Inflammatory macrophage treated with lipopolysaccharide for 4 hours (primary cell): ENCODE data around the gene BCL2L1.

Experiments used
- DNase-seq: peaks from one replicate; pipeline ENCODE4 v3.0.0-alpha.2; 2020

BCL2L1 gene

GRCh38 chr20:31723319-31724078, 831 bp upstream of the BCL2L1 start:
- DNase-seq, result peak; percentile 97

DNA sequence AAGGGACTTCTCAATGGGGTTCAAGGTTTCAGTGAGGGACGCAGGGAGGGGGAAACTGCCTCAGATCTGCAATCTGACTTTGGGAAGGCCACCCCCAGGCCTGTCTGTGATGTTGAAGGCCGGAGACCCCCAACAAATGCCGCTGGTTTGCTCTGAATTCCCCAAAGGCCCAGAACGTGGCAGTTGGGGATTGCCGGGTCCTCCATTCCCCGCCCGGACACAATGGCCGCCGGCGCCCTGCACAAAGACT, 326 bp upstream of the BCL2L1 start:
- peak; percentile 40 for DNase-seq

- DNase-seq, result no peak
Observed at GRCh38 chr20:31721408-31722256, 1.0 kb downstream of the BCL2L1 start.

DNA sequence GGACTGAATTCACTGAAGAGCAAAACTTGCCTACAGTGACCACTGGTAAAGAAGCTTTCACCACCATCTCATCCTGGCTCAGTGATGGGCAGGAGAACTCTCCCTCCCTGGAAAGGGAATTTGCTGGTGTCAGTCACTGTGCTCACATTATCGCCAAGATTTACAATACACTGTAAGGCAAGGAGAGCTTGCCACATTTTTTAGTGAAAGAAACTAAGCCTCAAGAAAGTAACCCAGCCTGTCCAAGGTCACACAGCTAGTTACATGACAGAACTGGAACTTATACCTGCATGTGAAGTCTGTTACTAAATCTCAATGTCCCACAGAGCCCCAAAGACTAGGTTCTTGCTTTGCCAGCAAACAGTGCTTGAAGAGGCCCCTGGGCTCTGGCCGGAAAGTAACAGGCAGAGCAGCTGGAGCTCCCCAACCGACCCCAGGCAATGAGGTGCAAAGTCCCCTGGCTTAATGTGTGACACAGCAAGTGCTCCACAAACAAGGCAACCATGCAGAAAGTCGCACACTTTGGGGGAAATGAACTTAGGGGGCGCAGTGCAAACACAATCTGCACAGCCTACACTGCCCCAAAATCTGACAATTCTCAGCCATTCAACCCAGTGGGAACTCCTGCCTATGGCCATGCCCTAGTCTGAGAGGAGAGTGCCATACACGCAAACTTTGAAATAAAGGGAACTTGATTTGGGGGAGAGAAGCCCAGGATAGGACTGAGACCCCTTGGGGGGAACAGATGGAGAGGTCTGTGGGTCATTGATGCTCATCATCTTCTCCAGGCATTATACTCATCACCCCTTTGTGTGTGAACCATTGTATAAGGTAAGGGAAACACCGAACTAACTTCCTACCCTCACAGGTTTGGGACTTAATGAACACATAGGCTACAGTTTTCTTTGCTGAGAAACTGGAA, 1.9 kb downstream of the BCL2L1 start:
- no peak for DNase-seq

GRCh38 chr20:31719644-31720485, 2.8 kb downstream of the BCL2L1 start:
- no peak for DNase-seq

- no peak for DNase-seq
Observed at GRCh38 chr20:31718952-31719643, 3.6 kb downstream of the BCL2L1 start.

DNA sequence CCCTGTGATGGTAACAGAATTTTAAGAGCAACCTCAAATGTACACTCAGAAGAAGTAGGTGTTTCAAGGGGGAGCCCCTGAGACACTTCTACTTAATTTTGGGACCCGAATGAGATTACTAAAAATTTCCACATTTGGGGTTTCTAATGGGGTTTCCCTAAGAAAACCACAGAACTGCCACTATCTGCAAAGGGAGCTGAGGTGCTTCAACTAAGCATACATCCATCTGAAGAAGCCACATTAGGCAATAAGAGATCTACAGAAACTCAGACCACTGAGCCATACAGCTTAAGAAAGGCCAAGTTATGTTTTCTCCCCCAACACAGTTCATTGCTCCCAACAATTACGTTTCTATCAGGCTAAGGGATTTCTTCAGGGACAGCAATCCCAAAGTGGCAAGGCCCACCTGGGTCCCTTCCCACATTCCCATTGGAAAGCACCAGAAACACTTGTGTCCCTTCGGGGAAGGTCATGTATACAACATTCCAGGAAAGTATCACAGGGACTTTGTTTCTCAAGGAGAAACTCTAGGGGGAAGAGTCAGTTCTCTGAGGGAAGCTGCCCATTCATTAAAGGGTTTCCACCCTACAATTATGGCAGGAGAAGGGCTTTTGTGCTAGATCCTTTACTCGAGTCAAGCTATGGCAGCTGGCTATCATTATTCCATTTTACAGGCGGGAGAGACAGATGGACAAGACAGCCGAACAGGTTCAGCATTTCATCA, 5.0 kb downstream of the BCL2L1 start:
- peak; percentile 76 for DNase-seq

DNA sequence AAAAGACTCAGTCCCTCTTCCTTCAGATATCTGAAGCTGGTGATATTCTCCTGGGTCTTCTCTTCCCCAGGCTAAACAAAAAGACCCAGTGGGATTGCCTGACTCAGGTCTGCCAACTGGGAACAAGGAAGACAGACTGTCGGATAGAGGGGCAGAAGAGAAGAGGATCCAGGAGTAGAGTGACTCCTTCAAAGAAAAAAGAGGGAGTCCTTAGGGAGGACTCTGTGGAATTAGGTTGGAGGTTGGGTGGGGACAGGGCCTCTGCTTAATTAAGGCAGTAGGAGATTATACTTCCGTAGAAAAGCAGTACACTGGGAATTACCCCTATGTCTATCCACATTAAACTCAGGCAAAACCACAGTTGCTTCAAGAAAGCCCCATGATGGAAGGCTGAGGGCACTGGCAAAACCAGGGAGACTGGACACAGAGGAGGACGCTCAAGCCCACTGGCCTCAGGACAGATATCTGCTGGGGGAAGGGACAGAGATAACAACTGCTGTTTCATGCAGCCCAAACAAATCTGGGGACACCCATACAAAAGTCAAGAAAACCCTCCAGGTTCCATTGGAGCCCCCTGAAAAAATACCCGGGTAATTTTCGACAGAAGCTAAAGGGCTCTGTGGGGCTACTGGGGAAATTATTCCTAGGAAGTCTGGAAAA, 5.7 kb downstream of the BCL2L1 start:
- no peak for DNase-seq

- DNase-seq, result no peak
Observed at GRCh38 chr20:31716351-31716750, 6.3 kb downstream of the BCL2L1 start.

- DNase-seq, result no peak
Observed at GRCh38 chr20:31715766-31716165, 6.9 kb downstream of the BCL2L1 start.

- DNase-seq, result no peak
Observed at GRCh38 chr20:31713312-31714273, 9.1 kb downstream of the BCL2L1 start.

GRCh38 chr20:31712564-31713311, 9.9 kb downstream of the BCL2L1 start:
- no peak for DNase-seq

DNA sequence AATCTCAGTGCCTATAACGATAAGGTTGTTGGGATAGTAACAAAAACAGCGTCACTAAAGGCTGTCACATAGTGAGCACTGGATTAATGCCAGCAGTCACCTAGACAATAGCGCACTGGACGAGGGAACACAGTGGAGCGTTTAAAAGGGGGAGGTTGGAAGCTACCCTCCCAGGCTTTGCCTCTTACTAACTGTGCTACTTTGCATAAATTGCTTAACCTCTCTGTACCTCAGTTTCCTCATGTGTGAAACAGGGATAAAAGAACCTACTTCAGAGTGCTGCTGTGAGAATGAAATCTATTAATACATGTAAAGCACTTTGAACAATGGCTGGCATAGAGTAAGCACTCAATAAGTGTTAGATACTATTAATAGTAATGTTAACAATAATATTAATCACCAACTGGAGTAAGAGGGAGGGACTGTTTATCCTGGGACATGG, 10.5 kb downstream of the BCL2L1 start:
- DNase-seq, result no peak

GRCh38 chr20:31711179-31712111, 11.2 kb downstream of the BCL2L1 start:
- no peak for DNase-seq

DNA sequence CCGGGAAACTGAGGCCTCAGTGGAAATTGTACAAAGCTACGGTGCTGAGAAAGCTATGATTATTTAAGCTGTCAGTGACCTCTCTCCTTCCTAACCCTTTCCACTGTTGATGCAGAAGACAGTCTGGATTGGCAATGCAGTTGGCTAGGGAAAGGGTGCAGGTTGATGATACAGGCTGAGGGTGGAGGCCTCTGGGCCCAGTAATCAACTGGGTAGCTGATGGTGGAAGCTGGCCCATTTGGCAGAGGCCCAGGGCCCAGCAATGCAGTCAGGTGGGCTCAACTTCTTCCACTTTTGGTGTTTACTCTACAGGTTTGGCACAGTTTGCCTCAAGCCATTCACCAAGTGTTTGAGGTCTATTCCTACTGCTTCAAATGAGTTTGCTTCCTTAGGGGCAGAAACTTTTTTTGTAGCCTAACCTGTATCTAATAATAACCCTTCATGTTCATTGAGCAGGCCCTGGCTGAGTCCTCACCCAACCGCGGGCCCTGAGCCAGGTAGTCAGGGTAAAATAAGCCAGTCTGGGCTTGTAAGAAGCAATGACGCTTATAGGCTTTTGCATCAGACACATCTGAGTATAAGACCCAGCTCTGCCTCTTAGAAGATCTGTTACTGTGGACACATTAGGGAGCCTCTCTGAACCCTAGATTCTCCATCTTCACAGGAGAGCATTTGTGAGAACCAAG, 12.1 kb downstream of the BCL2L1 start:
- DNase-seq, result no peak

GRCh38 chr20:31709939-31710338, 12.7 kb downstream of the BCL2L1 start:
- DNase-seq, result no peak
